SK-N-SH treated with all-trans-retinoic acid at 6 μM for 48 hours (cell line): ENCODE data around the gene BCORL1.

Experiments used
- RARB ChIP-seq: fragments of 250-450 bp; sonication (Bioruptor Pico); IDR thresholded peaks from 2 replicates; pipeline ENCODE4 v1.8.0; 2021; ENCODE audit warnings: mild to moderate bottlenecking, moderate library complexity
- ZNF8 ChIP-seq: fragments of 450-650 bp; formaldehyde crosslinking; IDR thresholded peaks from 2 replicates; pipeline ENCODE4 v1.5.0; 2020; ENCODE audit warnings: mild to moderate bottlenecking, moderate library complexity

- TF ChIP-seq RARB (CRISPR knock-in tag) (no peak), ZNF8 (CRISPR knock-in tag) (no peak)
Observed at GRCh38 chrX:130020661-130021324, 38.4 kb downstream of the BCORL1 start.
